ENCODE data around the gene DDX1. TPM values are rescaled to one million over a fixed set of nuclear protein-coding genes. Genes with fewer than 3 reads are reported as not detected.

Gene DDX1
- total RNA-seq, 4 donors from 2014 or later, result 23.8 to 93.1 (median 56.6) TPM

- no peak overlapping the region for H3K4me3 ChIP-seq
- intact Hi-C loops (cut with DNase I; ENCODE audit: low total_unique reads), result no loop called here
- no peaks in the 10 kb centered on the region for H3K36me3 ChIP-seq
- TF ChIP-seq CTCF (IDR thresholded peaks at IDR 0.05) (no peak), POLR2A (IDR thresholded peaks at IDR 0.05) (no peak)
- H3K27me3 ChIP-seq, result no peaks in the 10 kb centered on the region
- H3K27ac ChIP-seq, result no peak overlapping the region
- H3K4me1 ChIP-seq, result no peaks in the 10 kb centered on the region
- no peak for DNase-seq
- no peaks in the 10 kb centered on the region for H3K9me3 ChIP-seq
Observed at GRCh38 chr2:15649561-15650255, 58.0 kb downstream of the DDX1 start.

GRCh38 chr2:15650616-15651366 lies 59.1 kb downstream of the DDX1 start:
- no peak overlapping the region for H3K4me3 ChIP-seq
- no peak for DNase-seq
- no peaks in the 10 kb centered on the region for H3K4me1 ChIP-seq
- H3K9me3 ChIP-seq, result no peaks in the 10 kb centered on the region
- TF ChIP-seq CTCF (IDR thresholded peaks at IDR 0.05) (no peak), POLR2A (IDR thresholded peaks at IDR 0.05) (no peak)
- no peak overlapping the region for H3K27ac ChIP-seq
- H3K27me3 ChIP-seq, result no peaks in the 10 kb centered on the region
- intact Hi-C loops (cut with DNase I; ENCODE audit: low total_unique reads), result no loop called here
- no peaks in the 10 kb centered on the region for H3K36me3 ChIP-seq

DNA sequence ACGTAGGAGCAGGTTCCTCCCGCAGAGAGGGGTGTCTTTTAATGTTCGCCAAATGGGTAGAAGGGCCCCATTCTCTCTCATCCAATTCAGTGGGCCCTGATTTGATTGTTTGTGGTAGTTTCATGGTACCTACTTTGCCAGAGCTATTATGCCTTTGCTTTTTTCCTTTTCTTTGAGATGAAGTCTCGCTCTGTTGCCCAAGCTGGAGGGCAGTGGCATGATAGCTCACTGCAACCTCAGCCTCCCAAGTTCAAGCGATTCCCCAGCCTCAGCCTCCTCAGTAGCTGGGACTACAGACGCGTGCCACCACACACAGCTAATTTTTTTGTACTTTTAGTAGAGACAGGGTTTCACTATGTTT lies 59.7 kb downstream of the DDX1 start:
- Histone ChIP-seq H3K4me3 (no peak overlapping the region), H3K36me3 (no peaks in the 10 kb centered on the region), H3K4me1 (no peaks in the 10 kb centered on the region), H3K27me3 (no peaks in the 10 kb centered on the region), H3K9me3 (no peaks in the 10 kb centered on the region), H3K27ac (no peak overlapping the region)
- intact Hi-C loops (cut with DNase I; ENCODE audit: low total_unique reads), result no loop called here
- TF ChIP-seq CTCF (IDR thresholded peaks at IDR 0.05) (no peak), POLR2A (IDR thresholded peaks at IDR 0.05) (no peak)
- no peak for DNase-seq

- Histone ChIP-seq H3K4me3 (no peak overlapping the region), H3K27ac (no peak overlapping the region), H3K9me3 (no peaks in the 10 kb centered on the region), H3K36me3 (no peaks in the 10 kb centered on the region), H3K4me1 (no peaks in the 10 kb centered on the region), H3K27me3 (no peaks in the 10 kb centered on the region)
- DNase-seq, result no peak
- intact Hi-C loops (cut with DNase I; ENCODE audit: low total_unique reads), result no loop called here
- TF ChIP-seq CTCF (IDR thresholded peaks at IDR 0.05) (no peak), POLR2A (IDR thresholded peaks at IDR 0.05) (no peak)
Observed at GRCh38 chr2:15652252-15652651, 60.6 kb downstream of the DDX1 start.

DNA sequence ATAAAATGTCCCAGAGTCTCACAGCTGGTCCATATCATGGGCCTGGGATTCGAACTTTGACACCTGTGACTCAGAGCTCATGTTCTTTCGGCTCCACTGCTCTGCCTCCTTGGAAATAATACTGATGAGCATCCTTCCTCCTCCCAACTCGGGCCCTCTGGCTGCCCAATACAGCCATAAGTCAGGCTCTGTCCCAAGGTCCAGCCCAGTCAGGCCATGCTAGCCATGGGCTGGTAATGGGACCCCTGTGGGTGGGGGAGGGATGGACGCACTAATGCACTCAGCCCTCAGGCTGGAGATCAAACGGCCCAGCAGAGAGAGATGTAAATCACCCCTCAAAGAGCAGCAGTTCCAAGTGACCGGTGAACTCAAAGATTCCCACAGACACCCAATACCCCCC lies 61.1 kb downstream of the DDX1 start:
- no peaks in the 10 kb centered on the region for H3K27me3 ChIP-seq
- H3K36me3 ChIP-seq, result no peaks in the 10 kb centered on the region
- no peaks in the 10 kb centered on the region for H3K4me1 ChIP-seq
- H3K27ac ChIP-seq, result no peak overlapping the region
- TF ChIP-seq CTCF (IDR thresholded peaks at IDR 0.05) (no peak), POLR2A (IDR thresholded peaks at IDR 0.05) (no peak)
- intact Hi-C loops (cut with DNase I; ENCODE audit: low total_unique reads), result no loop called here
- no peak overlapping the region for H3K4me3 ChIP-seq
- H3K9me3 ChIP-seq, result no peaks in the 10 kb centered on the region
- no peak for DNase-seq

Data from uterus (tissue), 4 donors.